GM21515 (cell line): ENCODE results near the gene OVCA2.

Experiments used
- ATAC-seq: cut with Tn5 transposase; IDR thresholded peaks from one replicate; pipeline ENCODE4 v1.9.1; 2021; ENCODE audit not compliant: unreplicated experiment

The OVCA2 gene

DNA sequence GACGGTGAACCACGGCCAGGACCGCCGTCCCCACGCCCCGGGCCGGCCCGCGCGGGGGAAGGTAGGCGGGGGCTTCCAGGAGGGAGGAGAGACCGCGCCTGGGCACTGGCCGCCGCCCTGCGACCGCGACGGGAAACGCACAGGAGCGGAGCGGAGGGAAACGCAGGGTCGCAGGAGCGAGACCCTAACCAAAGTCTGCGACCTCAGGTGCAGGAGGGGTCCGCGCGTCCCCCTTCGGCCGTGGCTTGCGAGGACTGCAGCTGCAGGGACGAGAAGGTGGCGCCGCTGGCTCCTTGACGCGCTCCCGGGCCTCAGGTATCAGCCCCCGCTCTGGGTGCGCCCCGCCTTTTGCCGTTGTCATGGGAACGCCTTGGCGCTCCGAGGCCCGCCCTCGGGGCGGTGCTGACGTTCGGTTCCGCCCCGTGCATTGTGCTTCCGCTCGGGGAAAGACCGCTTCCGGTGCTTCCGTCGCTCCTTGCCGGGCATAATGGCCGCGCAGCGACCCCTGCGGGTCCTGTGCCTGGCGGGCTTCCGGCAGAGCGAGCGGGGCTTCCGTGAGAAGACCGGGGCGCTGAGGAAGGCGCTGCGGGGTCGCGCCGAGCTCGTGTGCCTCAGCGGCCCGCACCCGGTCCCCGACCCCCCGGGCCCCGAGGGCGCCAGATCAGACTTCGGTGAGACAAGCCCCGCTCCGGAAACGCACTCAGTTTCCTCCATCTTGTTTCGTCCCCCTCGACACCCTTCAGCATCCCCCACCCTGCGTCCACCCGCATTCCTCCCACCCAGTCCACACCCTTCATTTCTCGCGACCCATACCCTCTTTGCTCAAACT, at the start of gene OVCA2:
Gene OVCA2, plus strand, starts transcription at position 462 of the 829 bp plus-strand sequence. Its CDS starts 26 bp downstream, at position 488.
- peak; percentile 76 for ATAC-seq

DNA sequence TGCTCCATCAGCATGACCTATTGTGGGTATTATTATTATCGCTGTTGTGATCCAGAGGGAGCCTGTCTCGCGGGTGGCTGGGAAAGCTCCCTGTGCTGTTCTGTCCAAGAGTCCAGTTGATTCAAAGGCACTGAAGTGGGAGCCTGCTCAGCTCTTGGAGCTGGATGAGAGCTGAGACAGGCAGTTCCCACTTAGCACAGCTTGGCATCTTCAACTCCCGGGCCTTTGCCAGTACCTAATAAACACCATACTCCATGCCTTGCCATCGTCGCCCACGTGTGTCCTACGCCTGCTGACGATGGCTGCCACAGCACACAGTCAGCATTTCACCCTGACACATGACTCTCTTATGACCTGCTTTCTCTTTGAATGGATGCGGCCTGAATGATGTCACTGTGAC, 49.3 kb upstream of the OVCA2 start:
- no peak for ATAC-seq

DNA sequence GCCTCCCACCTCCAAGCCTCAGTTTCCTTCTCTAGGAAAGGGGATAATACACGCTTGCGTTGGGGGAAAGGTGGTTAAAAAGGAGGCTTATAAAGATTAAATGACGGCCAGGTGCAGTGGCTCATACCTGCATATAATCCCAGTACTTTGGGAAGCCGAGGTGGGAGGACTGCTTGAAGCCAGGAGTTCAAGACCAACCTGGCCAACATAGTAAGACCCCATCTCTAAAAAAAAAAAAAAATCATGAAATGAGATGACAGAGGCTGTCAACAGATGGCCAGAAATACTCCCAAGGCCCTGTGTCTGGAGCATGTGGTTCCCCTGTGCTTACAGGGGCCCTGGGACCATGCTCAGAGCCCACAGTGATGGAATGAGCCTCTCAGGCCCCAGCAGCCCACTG, 47.1 kb upstream of the OVCA2 start:
- no peak for ATAC-seq

DNA sequence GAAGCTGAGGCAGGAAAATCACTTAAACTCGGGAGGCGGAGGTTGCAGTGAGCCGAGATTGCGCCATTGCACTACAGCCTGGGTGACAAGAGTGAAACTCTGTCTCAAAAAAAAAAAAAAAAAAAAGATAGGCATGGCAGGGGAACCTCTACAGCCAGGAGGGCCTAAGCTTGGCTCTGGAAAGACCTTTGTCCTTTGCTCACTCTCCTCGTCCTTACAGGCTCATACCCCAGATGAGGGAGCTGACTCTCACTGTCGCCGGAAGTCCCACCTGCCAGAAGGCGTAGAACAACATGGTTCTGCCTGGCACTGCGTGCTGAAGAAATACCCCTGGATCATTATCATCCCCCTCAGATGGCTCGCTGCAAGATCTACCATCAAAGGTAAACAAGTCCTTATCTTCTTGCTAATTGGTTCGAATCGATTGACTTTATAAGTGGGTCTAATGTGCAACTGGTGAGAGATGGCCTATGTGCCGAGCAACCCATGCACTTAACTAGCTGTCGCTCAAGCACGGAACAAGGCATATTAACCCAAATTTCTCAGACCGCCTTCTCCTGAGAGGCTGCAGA, 46.4 kb upstream of the OVCA2 start:
- no peak for ATAC-seq

DNA sequence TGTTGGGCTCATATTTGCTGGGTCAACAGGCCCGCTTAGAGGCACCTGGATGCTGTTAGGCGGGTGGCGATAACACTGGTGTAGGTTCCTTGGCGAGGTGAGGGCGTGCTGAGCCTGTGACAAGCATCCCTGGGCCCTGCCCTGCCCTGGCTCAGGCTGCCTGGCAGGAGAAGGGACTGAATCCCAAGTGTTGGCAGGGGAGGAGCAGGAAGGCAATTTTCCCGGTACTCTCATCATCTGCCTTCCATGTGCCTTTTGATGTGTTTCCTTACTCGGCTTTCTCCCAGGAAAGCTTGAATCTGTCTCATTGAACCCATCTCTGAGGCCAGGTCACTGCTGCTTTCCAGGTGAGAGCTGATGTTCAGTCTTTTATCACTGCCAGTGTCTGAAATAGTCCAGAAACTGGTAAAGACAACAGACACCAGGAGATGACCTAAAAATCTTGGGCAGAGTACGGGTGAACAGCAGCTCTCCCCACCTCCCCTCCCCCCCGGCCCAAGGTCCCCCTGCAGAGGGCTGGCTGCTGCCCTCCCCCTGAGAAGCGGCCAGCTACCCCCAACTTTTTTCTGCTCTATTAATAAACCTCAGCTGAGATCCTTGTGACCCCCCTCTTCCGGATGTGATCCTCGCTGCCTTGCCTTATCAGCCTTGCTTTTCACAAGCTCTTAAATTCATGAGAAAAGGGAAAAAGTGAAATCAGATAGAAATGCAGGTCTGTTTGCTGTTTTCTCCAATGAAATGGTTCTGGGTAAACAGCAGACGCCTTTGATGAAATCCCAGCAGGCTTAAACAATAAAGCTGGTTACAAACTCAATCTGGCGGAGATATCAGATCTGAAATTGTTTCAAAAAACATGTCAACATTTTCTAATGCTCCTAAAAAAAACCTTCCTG, 45.7 kb upstream of the OVCA2 start:
- no peak for ATAC-seq

DNA sequence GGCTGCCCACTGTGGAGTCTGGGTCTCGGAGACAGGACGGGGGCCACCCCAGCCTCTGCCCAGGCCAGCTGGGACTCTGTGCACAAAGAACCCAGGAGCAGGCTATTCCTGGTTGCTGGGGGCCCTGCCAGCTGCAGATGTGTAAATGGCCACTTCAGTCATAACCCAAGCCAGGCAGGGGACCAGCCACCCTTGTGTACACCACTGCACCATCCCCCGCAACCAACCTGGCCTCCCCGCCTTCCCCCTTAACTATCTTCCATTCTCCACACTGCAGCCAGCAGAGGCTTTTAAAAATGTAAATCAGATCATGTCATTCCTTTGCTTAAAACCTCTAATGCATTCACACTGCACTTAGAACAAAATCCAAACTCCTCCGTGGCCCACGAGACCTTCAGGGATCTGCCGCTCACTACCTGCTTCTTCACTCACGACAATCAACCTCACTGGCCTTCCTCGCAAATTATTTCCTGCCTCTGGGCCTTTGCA, 45.0 kb upstream of the OVCA2 start:
- ATAC-seq = no peak

DNA sequence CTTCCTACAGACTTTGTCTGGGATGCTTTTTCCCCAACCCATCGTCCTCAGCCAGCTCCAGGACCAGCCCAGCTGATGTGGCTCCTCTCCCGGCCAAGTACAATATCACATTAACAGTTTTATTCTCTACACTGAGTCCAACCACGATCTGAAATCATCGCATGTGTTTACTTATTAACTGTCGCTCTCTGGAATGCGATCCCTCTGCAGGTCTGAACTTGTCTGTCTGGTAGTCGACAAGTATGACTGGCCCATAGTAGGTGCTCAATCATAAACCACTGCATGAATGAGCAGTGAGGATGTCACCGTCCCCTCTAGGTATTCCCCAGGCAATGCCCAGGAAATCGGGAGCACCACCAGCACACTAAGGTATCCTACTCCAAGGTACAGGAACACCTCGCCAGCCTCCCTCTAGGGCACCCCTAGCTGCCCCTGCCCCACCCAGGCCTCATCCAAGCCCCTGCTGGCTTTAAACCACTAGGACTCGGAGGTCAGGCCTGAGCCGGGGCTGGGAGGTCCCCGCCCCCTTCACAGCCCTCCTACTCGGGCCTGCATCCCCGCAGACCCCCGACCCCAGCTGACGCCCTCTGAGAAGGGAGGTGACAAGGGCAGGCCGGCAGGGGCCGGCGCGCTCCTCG, 44.4 kb upstream of the OVCA2 start:
- no peak for ATAC-seq

DNA sequence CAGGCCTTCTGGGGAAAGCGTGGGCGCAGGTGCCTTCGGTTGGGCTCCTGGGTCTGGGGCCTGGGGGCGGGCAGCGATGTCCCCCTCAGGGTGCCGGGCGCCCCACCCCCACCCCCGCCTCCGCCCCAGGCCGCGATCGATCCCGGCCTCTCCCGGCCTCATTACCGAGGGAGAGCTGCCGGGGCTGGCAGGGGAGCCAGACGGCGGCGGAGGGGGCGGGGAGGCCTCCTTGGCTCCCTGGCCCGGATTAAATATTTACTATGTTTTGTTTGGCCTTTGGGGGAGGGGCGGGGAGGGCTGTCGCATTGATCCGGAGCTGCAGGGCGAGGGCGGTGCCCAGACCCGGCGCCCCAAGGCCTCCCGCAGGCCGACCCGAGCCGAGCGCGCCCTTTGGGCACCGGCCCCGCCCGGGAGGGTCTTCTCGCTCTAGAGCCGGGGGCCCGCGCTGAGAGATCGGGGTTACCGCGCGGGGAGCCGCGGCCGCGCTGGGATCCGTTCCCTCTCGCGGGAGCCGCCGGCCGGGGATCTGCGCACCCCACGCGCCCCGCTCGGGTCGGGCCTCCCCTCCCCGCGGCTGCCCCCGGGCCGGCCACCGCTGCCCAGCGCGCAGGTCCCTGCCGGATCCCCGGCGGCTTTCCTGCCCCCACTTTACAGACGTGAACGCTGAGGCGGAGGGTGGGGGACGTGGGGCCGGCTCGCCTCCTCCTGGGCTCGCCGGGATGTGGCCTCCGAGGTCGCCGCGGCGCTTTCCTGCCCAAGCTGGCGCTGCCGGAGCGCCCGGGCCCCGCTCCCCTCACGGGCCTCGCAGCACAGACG, 43.7 kb upstream of the OVCA2 start:
- no peak for ATAC-seq

DNA sequence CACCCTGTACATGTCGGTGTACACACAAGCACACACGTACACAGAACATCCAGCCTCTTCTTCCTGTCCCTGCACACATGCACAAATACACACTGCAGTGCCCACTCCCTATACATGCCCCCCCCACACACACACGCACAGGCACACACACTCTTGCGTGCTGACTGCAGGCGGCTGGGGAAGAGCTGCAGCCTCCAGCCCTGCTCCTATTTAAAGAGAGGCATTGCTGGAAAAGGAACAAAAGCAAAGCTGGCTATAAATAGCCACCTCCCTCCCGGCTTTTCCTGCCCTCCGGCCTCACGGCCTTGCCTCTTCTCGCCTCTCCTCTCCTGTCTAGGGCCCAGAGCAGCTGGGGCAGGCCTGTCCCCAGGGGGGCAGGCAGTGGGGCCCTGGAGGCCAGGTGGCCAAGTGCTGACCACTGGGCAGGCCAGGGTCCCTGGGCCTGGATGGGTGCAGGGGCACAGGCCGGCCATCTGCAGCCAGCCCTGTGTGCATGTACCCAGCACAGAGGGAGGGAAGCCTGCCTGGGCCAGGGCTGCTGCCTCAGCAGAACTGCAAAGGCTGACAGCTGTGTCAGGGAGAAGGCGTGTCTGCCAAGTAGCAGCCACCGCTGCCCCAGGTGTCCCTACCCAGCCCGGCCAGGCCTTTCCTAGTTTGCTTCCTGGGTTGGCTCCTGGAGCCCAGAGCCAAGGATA, 42.1 kb upstream of the OVCA2 start:
- no peak for ATAC-seq

DNA sequence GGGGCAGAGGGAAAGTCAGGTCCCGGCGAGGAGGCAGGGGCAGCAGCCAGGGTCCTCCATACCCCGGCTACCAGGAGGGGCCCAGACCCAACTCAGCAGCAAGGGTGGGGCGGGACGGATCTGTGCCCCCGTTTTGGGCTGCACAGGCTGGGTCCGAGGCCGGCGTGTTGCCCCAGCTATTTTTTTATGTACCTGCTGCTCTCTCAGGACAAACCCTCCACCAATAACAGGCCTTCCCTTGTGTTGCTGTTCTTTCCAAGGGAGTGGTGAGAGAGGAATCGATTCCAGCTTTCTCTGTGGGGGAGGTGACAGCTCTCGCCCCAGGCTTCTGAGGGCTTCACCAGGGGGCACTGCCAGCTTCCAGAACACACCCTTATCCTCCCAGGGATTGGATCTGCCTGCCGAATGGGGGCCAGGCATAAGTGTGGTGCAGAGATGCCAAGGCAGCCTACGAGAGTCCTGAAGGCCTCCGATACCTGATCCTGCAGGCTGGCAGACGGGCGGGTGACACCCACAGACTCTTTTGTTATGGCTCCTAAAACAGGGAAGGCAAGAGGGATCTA, 39.0 kb upstream of the OVCA2 start:
- no peak for ATAC-seq

DNA sequence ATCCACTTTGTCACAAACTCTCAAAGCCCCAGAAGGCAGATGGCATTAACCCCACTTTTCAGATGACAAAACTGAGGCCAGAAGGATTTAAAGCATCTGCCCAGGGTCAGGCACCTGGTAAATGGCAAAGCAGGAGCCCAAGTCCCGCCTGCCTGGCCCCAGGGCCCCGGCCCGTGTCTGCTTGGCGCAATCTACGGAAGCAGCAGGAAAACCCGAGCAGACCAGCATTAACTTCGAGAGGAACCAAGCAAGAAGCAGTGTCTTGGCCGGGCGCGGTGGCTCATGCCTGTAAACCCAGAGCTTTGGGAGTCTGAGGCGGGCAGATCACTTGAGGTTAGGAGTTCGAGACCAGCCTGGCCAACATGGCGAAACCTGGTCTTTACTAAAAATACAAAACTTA, 38.3 kb upstream of the OVCA2 start:
- ATAC-seq = no peak

DNA sequence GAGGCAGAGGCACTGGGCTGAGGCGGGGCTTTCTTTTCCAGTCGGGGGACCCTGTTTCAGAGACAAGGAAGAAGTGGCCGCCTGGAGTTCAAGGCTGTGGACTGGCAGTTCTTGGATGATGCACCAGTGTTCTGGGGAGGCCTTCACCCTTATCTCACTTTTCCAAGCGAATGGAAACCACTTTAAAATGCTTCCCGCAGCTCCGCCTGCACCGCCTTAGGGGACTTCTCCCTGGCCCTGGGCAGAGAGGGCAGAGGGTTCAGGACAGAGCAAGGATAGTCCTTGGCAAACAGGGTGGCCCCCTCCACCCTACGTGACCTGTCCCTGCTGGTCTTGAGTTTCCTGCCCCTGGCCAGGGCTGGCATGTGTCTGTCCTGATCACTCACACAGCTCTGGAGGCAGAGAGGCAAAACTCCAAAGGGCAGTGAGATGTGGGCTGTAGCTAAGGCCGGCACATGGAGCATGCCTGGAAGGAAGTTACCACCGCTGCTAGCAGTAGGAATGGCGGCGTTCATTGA, 37.3 kb upstream of the OVCA2 start:
- no peak for ATAC-seq

DNA sequence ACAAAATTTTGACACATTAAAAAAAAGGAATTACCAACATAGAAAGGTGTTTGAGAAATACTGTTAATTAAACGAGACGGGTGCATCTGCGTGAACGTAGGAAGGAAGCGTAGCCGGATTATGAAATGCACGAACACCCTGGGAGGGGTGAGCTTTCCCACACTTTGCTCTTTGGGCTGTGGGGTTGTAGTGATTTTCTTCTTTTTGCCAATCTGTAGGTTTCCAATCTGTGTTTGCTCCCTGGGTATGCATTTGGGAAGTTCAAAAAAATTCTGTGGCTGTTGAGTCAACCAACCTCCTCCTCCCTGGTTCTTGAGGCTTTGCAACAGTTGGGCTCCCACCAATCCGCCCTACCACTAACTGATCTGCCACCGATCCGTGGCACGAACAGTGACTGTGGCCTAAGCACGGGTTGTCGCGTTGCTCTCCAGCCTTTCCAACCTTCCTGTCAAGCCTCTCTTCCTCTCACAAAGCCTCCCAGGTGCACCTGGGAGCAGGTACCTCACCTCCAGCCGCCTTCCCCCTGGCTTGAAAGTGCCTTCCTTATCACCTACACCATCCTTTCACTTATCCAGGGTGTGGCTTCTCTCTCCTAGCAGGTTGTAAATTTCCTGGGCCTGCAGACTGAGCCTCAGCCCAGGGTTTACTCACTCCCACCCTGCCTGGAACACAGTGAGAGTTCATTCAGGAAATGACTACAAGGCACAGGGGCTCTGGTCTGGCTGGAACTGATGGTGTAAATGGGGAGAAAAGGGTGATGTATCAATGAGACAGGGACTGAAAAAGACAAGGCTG, 33.3 kb upstream of the OVCA2 start:
- no peak for ATAC-seq

DNA sequence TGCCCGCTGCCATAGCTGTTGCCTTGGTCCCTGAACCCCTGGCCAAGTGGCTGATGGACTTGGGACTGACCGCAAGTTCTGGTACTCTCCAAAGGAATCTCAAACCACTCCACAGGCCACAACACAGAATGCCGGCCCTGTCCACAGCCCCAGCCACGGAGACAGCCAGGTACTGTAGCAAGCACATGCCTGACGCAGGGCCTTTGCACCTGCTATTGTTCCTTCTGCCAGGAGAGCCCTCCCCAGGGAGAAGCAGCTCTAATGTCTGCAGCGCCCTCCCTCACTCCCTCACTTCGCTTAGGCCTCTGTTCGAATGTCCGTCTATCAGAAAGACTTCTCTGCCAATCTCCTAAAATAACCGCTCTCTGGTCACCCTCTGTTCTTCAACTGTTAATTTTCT, 32.1 kb upstream of the OVCA2 start:
- no peak for ATAC-seq

DNA sequence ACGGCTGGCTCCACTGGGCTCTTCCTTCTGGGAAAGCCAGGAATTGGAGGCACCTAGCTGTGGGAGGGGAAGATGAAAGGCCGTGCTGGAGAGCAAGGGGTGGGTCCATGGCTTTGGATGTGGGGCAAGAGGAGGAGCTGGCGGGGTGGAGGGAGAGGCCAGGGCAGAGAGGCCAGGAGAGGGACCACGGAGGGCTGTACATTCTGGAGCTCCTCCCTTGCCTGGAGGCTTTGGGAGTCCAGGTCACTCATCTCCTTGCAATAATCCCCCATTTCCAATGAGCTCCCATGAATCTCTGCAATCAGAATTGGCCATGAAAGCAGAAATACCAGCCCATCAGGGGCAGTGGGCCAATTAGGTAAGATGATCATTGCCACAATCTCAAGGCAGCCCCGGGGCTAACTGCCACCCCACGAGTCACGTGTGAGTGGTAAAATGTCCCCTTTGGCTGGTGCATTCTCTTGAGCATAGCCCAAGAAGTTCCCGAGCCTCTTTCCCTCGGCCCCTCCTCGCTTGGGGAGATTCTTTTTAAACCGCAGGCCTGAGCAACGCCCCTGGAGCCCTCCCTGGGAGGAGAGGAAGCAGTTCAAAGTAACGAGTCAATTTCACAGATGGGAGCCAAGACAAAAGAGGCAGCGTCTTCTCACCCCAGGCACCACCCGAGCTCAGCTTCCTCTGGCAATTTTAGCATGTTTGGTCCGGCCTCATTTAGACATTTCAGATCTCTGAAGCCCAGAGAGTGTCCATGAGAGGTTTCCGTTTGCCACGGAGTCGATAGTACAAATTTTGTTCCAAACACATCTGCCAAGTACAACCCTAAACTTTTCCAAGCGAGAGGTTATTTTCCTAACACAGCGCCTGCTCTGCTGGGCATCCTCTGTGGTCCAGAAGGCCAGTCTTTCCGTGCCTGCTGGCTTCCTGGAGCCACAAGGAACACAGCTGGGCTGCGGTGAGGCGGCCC, 30.1 kb upstream of the OVCA2 start:
- no peak for ATAC-seq

DNA sequence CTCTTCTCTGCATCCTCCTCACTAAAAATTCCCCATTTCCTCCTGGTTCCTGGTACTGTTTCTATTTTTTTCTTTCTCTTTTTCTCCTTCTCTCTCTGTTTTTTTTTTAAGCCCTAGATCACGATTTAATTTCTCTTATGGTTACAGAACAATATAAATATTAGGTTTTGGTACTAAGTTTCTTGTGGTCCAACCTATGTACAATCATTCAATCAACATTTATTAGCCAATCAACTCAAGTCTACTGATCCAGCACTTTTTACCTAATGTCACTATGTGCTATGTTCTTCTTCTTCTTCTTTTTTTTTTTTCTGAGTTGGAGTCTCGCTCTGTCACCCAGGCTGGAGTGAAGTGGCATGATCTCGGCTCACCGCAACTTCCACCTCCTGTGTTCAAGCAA, 29.3 kb upstream of the OVCA2 start:
- no peak for ATAC-seq
